ENCODE data around the gene LMAN1L. TPM values are rescaled to one million over a fixed set of nuclear protein-coding genes. Genes with fewer than 3 reads are reported as not detected.

LMAN1L gene
- total RNA-seq, 2 experiments from 2014 or later = 0.56 to 0.93 TPM

GRCh38 chr15:74850393-74850792 lies 37.8 kb downstream of the LMAN1L start:
- DNase-seq (no peak), ATAC-seq (ENCODE audit: poor library complexity) (no peak)
- POLR2A ChIA-PET = interaction anchor here (0.7 kb wide), 1 partner anchor 39 kb away, joined by 3 read pairs; the partner anchor contains the start of gene MPI
- peaks cover 74% of the 10 kb centered on the region for H3K36me3 ChIP-seq (ENCODE audit: insufficient read depth, low read length)
- peaks cover 12% of the 10 kb centered on the region for H3K4me1 Mint-ChIP-seq (ENCODE audit: low read depth)
- H3K27ac ChIP-seq (ENCODE audit: low read depth in 1 of 2, low read length in 2 of 2) = no peak overlapping the region
- H3K4me3 Mint-ChIP-seq = no peak overlapping the region
- H3K36me3 Mint-ChIP-seq (ENCODE audit: low read depth) = peaks cover 63% of the 10 kb centered on the region
- no peaks in the 10 kb centered on the region for H3K27me3 Mint-ChIP-seq
- no peaks in the 10 kb centered on the region for H3K9me3 Mint-ChIP-seq
- no peak overlapping the region for H3K27ac Mint-ChIP-seq
- H3K9me3 ChIP-seq (ENCODE audit: control insufficient read depth in 1 of 2, insufficient read depth in 1 of 2, low read length in 2 of 2) = no peaks in the 10 kb centered on the region
- no peaks in the 10 kb centered on the region for H3K27me3 ChIP-seq (ENCODE audit: control insufficient read depth in 1 of 2, insufficient read depth in 2 of 2, low read length in 2 of 2)
- CTCF ChIA-PET = no interaction called here
- intact Hi-C loops (cut with DNase I, micrococcal nuclease) = no loop called here
- TF ChIP-seq CTCF (IDR thresholded peaks at IDR 0.05) = no peak
- no peak overlapping the region for H3K4me3 ChIP-seq (ENCODE audit: low read length)
- H3K4me1 ChIP-seq (ENCODE audit: insufficient read depth, low read length) = peaks cover 16% of the 10 kb centered on the region

DNA sequence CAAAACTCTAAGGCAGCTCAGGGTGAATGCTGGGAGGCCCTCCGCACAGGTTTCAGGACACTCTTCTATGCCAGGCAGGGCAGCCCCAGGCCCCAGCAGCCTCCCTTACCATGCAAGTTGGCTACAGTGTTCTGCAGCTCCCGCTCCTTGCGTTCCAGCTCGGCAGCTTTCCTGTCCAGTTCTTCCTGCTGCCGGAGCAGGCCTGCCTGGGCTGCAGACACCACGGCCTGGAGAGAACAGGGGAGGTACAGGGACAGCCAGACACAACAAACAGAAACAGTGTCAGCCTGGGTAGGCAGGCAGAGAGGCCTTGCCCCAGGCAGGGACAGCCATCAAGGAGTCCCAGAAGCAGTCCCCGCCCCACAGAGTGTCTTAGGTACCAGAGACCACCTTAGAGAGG lies 39.3 kb downstream of the LMAN1L start:
- intact Hi-C loops (cut with DNase I, micrococcal nuclease) = no loop called here
- Histone ChIP-seq H3K36me3 (ENCODE audit: insufficient read depth, low read length) (peaks cover 75% of the 10 kb centered on the region), H3K4me1 (ENCODE audit: insufficient read depth, low read length) (peaks cover 7% of the 10 kb centered on the region), H3K27me3 (ENCODE audit: control insufficient read depth in 1 of 2, insufficient read depth in 2 of 2, low read length in 2 of 2) (no peaks in the 10 kb centered on the region), H3K9me3 (ENCODE audit: control insufficient read depth in 1 of 2, insufficient read depth in 1 of 2, low read length in 2 of 2) (no peaks in the 10 kb centered on the region), H3K27ac (ENCODE audit: low read depth in 1 of 2, low read length in 2 of 2) (peak overlapping the region in 1 of 2 donors; percentile 1), H3K4me3 (ENCODE audit: low read length) (no peak overlapping the region)
- no peak overlapping the region for H3K27ac Mint-ChIP-seq
- peaks cover 67% of the 10 kb centered on the region for H3K36me3 Mint-ChIP-seq (ENCODE audit: low read depth)
- ChIA-PET POLR2A (no interaction called here), CTCF (no interaction called here)
- peaks cover 12% of the 10 kb centered on the region for H3K4me1 Mint-ChIP-seq (ENCODE audit: low read depth)
- no peaks in the 10 kb centered on the region for H3K27me3 Mint-ChIP-seq
- DNase-seq (no peak), ATAC-seq (ENCODE audit: poor library complexity) (no peak)
- H3K4me3 Mint-ChIP-seq = no peak overlapping the region
- no peaks in the 10 kb centered on the region for H3K9me3 Mint-ChIP-seq
- TF ChIP-seq CTCF (IDR thresholded peaks at IDR 0.05) = no peak

DNA sequence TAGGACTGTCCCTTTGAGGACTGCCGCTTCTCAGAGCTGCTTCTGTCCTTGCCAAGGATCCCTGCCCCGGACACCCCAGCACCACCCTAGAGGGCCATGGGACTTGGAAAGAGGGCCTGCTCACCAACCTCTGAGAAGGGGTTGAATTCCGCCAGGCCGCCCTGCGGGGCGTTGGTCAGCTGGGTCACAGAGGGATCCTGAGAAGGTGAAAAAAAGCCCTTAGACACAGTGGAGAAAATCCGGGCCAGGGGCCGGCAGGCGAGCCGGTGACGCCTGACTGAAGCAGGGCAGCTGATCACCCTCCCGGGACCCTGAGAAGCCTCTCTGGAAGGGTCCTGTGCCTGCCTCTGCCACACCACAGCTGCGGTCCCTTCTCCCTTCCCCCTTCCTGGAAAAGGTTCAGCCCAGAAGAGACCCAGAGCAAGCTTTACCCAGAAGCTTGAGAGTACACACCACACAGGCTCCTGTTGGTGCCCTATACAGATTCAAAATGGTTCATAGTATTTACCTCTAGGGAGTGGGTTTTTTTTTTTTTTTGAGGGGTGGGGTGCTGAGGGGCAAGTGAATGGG lies 41.9 kb downstream of the LMAN1L start:
- ChIA-PET CTCF (no interaction called here), POLR2A (interaction anchor here (0.9 kb wide), 1 partner anchor 47 kb away, joined by 4 read pairs; no protein-coding TSS in a partner anchor)
- Histone ChIP-seq H3K4me3 (ENCODE audit: low read length) (no peak overlapping the region), H3K4me1 (ENCODE audit: insufficient read depth, low read length) (peaks cover 32% of the 10 kb centered on the region), H3K9me3 (ENCODE audit: control insufficient read depth in 1 of 2, insufficient read depth in 1 of 2, low read length in 2 of 2) (no peaks in the 10 kb centered on the region), H3K27ac (ENCODE audit: low read depth in 1 of 2, low read length in 2 of 2) (no peak overlapping the region), H3K36me3 (ENCODE audit: insufficient read depth, low read length) (peaks cover 65% of the 10 kb centered on the region), H3K27me3 (ENCODE audit: control insufficient read depth in 1 of 2, insufficient read depth in 2 of 2, low read length in 2 of 2) (no peaks in the 10 kb centered on the region)
- DNase-seq (no peak), ATAC-seq (ENCODE audit: poor library complexity) (no peak)
- H3K27ac Mint-ChIP-seq = peak overlapping the region; percentile 18
- H3K4me3 Mint-ChIP-seq = no peak overlapping the region
- H3K9me3 Mint-ChIP-seq = no peaks in the 10 kb centered on the region
- intact Hi-C loops (cut with DNase I, micrococcal nuclease) = no loop called here
- H3K36me3 Mint-ChIP-seq (ENCODE audit: low read depth) = peaks cover 65% of the 10 kb centered on the region
- H3K4me1 Mint-ChIP-seq (ENCODE audit: low read depth) = peaks cover 30% of the 10 kb centered on the region
- TF ChIP-seq CTCF (IDR thresholded peaks at IDR 0.05) = no peak
- no peaks in the 10 kb centered on the region for H3K27me3 Mint-ChIP-seq

All from CD4-positive, alpha-beta T cell (primary cell).